AG09309 (cell line): ENCODE data around the gene MIPEP.

ENCODE experiments used
- DNase-seq: peaks from one replicate; pipeline ENCODE4 v3.0.0-alpha.2; 2010; ENCODE audit warnings: low read depth
- H3K4me3 ChIP-seq: 2 replicates; pipeline ENCODE4 v1.5.1; 2011; ENCODE audit warnings: mild to moderate bottlenecking, low read depth, low read length, moderate library complexity; ENCODE audit not compliant: control insufficient read depth
- CTCF ChIP-seq: IDR thresholded peaks from 2 replicates; pipeline ENCODE4 v1.5.1; 2011; ENCODE audit warnings: mild to moderate bottlenecking, low read depth, low read length, inconsistent platforms; ENCODE audit not compliant: insufficient read depth, control insufficient read depth; ENCODE audit errors: missing control alignments

Gene MIPEP

GRCh38 chr13:23714672-23715071 lies 174.5 kb downstream of the MIPEP start:
- no peak for DNase-seq
- H3K4me3 ChIP-seq: no peak overlapping the region
- TF ChIP-seq CTCF: no peak

- no peak for DNase-seq
- TF ChIP-seq CTCF: no peak
- no peak overlapping the region for H3K4me3 ChIP-seq
These were observed 177.8 kb downstream of the MIPEP start for GRCh38 chr13:23711355-23711754.

GRCh38 chr13:23710366-23710765 lies 178.8 kb downstream of the MIPEP start:
- no peak overlapping the region for H3K4me3 ChIP-seq
- DNase-seq: no peak
- TF ChIP-seq CTCF: no peak

GRCh38 chr13:23709536-23709935 lies 179.7 kb downstream of the MIPEP start:
- DNase-seq: no peak
- peak; percentile 44 for TF ChIP-seq CTCF
- no peak overlapping the region for H3K4me3 ChIP-seq

GRCh38 chr13:23707674-23708073 lies 181.5 kb downstream of the MIPEP start:
- TF ChIP-seq CTCF: peak; percentile 53
- no peak for DNase-seq
- no peak overlapping the region for H3K4me3 ChIP-seq

- no peak for TF ChIP-seq CTCF
- H3K4me3 ChIP-seq: no peak overlapping the region
- no peak for DNase-seq
These were observed 183.6 kb downstream of the MIPEP start for GRCh38 chr13:23705583-23705982.

GRCh38 chr13:23703246-23703860 lies 185.8 kb downstream of the MIPEP start:
- H3K4me3 ChIP-seq: no peak overlapping the region
- TF ChIP-seq CTCF: no peak

More at GRCh38 chr13:23703246-23703860, 185.8 kb downstream of the MIPEP start:
- DNase-seq: no peak
